Sciatic nerve (tissue), 2 donors: ENCODE measurements around the gene CCDC178. TPM values are rescaled to one million over a fixed set of nuclear protein-coding genes. Genes with fewer than 3 reads are reported as not detected.
"Not testable (repeated sequence)": the region's sequence is repeated elsewhere in the genome, so short reads cannot be mapped to it uniquely, and the experiment has no call there.

Experiments
- ATAC-seq: fragments of 200-7000 bp; cut with Tn5 transposase; one replicate; pipeline ENCODE4 v1.9.1; 2020; ENCODE audit warnings: mild to moderate bottlenecking, moderate library complexity
- DNase-seq: peaks from one replicate; pipeline ENCODE4 v3.0.0-alpha.2; 2020; ENCODE audit warnings: low spot score
- intact Hi-C: fragments of 100-400 bp; cut with DNase I; formaldehyde crosslinking; loops from one replicate; pipeline ENCODE4 v1.14.2; 2022
- total RNA-seq: library from RNA; stranded (reverse); fragmentation: NEBNext Ultra II Directional; extraction: Animal tissue kit (Norgen Biotek cat#: 25700); gene quantifications from one replicate; pipeline ENCODE4 v1.2.1, GENCODE V29; 2021
- donor health status: DM: no; HTN: no; CAD: no.
- donor health status: DM: no; HTN: no; CAD: no.

Gene CCDC178
- total RNA-seq, 1 donor from 2014 or later: 4.6 TPM

DNA sequence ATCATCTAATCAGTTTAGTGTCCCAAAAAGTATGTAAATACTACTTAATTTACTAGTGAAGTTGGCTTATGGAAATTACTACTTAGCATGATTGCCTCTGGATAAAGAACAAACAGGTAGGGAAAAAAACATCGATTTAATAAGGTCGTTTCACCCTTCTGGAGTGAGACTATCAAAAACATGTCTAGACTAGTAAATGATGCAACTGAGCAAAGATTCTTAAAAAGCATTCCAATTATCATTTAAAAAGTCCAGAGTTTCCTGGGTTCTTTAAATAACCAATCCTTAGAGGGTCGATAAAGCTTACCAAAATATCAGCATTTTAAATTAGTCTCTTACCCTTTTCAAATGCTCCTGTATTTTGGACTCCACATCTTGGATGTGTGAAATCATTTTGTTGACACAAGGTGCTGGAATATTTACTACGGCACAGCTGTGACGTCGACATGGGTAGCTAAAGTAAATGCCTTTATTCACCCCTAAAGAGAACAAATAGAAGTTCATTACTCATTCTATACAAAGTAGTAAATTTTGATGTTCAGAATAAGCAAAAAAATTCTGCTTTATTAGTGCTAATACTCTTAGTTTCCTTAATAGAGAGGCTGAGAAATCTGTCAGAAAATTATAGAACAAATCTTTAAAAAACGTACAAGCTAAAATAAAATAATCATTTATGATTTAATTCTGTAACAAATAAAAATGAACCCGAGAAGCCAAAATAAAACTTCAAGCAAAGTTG, 70.6 kb downstream of the CCDC178 start:
- intact Hi-C loops: no loop called here
- ATAC-seq: no peak
- DNase-seq: no peak

DNA sequence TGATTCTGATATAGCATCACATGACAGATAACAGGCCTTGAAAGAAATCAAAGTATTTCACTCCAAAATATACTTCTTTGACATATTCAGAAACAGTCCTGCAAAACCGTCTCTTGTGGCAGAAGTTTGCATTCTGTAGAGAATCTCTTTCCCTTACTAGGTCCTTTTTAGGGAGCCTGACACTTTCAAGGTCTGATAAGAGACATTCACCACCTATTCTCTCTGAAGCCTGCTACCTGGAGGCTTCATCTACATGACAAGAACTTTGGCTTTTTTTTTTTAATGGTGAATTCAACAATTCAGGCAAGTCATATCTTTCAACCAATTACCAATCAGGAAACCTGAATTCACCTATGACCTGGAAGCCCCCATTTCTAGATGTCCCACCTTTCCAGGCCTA, 83.8 kb downstream of the CCDC178 start:
- DNase-seq (no peak), ATAC-seq (no peak)
- intact Hi-C loops: no loop called here

DNA sequence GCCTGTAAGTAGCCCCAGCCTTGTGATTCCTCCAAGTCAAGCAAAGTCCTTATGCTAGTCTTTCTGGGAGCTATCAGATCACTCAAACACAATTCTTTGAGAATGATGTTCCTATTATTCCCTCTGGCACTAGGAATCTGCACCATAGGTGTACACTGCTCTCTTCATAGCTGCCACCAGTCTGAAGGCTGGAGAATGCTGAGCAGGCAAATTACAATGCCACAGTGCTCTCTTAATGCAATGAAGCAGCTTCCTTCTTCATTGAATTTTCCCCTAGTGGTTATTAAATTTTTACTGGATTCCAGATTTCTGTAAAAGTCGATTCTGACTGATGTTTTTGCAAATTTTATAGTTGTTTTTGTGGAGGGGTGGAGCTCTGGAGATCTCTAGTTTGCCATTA, 84.8 kb downstream of the CCDC178 start:
- intact Hi-C loops: no loop called here
- DNase-seq (no peak), ATAC-seq (no peak)

DNA sequence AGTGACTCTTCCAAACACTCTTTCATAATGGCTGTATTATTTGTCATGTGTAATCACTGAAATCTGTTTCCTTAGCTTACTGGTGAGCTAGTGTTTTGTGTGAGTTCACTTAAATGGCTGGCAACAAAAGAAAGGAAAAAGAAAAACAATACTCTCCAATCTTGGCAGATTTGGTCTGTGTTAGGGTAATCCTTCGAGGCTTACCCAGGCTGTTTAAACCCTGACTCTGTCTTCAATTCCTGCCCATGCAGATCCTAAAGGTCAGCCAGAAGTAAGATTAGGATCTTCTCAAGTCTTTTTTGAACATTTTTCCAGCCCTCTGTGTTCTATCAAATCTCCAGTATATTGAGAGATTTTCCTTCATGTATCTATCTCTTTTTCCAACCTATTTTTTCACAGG, 85.3 kb downstream of the CCDC178 start:
- intact Hi-C loops: no loop called here
- ATAC-seq: no peak
- DNase-seq: no peak

GRCh38 chr18:33350256-33350655, 90.3 kb downstream of the CCDC178 start:
- DNase-seq: no peak
- intact Hi-C loops: no loop called here
- ATAC-seq: no peak

GRCh38 chr18:33339733-33340132, 100.8 kb downstream of the CCDC178 start:
- ATAC-seq, DNase-seq, intact Hi-C loops: not testable (repeated sequence)

DNA sequence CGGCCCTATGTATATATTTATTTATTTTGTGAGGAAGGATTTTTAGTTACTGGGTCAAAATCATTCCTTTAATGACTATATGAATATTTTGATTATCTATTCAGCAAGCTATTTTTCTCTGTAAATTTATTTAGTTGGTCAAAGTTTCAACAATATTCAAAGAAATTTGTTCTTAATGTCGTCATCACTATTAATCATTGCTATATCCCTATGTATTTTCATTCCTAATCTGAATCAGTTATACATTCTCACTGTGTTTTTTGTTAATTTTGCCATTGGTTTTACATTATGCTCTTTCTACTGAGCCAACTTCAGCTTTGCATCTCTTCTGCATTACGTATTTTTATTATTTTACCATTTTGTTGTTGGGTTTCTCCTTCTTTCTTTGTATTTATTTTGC, 105.7 kb downstream of the CCDC178 start:
- intact Hi-C loops: no loop called here
- ATAC-seq (no peak), DNase-seq (no peak)

GRCh38 chr18:33330711-33331110, 109.8 kb downstream of the CCDC178 start:
- no peak for ATAC-seq
- intact Hi-C loops: no loop called here
- DNase-seq: no peak

DNA sequence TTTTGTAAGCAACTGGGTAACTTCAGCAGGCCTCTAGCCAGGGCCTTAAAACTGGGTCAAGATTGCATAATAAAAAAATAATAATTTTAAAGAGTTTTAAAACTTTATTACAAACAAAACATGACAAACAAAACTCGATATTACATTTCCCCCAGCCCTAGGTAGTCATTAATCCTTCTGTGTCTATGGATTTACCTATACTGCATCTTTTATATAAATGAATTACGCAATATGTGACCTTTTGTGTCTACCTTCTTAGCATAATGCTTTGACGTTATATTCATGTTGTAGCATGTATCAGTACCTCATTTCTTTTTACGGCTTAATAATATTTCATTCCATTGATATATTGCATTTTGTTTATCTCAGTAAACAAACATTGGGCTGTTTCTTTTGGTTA, 113.5 kb downstream of the CCDC178 start:
- intact Hi-C loops: no loop called here
- DNase-seq: no peak

DNA sequence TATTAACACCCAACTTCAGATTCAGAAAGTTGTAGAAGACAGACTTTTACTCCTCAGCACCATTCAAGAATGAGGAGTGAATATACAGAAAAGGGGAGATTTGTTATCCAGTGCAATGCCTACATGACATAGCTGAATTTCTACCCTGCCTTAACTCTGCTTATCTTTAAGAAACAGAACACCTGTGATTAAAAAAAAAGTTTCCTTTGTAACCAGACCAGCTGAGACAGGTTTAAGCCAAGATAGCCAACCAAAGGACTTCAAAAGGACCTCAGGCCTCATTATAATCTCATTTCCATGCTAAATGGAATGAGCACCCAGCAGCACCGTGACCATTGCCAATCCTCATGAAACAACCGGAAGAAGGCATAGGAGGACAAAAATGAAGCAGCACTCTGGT, 122.9 kb downstream of the CCDC178 start:
- intact Hi-C loops: no loop called here

More for the DNA sequence above, 113.5 kb downstream of the CCDC178 start:
- no peak for ATAC-seq

GRCh38 chr18:33316146-33316587, 124.4 kb downstream of the CCDC178 start:
- no peak for ATAC-seq
- intact Hi-C loops: no loop called here

More for the DNA sequence above, 122.9 kb downstream of the CCDC178 start:
- no peak for DNase-seq
- no peak for ATAC-seq

GRCh38 chr18:33307520-33307919, 133.0 kb downstream of the CCDC178 start:
- ATAC-seq: no peak
- intact Hi-C loops: no loop called here
- DNase-seq: no peak

More at GRCh38 chr18:33316146-33316587, 124.4 kb downstream of the CCDC178 start:
- no peak for DNase-seq

DNA sequence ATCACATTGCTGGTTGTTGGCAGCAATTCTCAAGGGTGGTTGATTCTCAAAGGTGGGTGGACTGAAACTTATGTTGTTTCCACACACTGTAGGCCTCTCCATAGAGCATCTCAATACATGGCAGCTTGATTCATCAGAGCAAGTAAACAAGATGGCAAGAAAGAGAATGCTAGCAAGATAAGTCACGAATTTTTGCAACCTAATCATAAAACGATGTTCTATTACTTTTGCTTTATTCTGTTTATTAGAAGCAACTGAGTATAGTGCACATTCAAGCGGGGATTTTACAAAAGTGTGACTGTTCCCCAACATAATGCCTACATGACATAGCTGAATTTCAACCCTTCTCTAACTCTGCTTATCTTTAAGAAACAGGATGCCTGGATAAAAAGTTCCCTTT, 136.2 kb downstream of the CCDC178 start:
- intact Hi-C loops: no loop called here
- ATAC-seq: no peak
- DNase-seq: no peak

DNA sequence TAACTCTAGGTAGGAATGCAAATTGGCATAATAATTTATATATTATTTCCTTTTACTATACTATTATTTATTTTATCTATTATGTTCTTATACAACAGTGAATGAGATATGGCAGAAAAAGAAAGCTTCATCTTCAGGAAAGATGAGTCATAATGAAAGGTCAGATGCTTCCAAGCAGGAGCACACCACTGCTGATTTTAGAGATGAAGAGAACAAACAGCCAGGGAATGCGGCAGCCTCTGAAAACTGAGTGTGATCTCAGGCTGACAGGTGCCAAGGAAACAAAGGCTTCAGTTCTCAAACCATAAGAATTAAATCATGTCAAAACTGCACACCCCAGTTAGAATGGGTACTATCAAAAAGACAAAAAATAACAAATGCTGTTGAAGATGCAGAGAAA, 149.0 kb downstream of the CCDC178 start:
- ATAC-seq (no peak), DNase-seq (no peak)
- intact Hi-C loops: no loop called here

DNA sequence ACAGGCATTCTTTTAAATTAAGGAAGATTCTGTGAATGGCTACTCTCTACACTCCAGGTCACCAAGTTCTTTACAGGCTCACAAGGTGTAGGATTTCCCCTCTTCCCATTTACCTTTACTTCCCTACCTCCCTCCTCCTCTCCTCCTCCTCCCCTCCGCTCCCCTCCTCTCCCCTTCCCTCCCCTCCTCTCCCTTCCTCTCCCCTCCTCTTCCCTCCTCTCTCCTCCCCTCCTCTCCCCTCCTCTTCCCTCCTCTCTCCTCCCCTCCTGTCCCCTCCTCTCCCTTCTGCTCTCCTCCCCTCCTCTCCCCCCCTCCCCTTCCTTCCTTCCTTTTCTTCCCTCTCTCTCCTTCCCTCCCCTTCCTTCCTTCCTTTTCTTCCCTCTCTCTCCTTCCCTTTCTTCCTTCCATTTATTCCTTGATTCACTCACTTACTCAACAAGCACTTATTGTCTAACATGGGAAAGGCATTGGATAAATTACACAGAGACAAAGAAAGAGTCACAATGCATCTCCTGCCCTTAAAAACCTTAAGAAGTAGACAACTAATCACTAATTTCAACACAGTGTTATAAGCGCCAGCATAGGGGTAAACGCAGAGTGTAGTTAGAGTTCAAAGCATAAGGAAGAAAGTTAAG, 152.3 kb downstream of the CCDC178 start:
- intact Hi-C loops: no loop called here
- ATAC-seq (no peak), DNase-seq (no peak)

GRCh38 chr18:33282709-33283333, 157.7 kb downstream of the CCDC178 start:
- DNase-seq: no peak
- ATAC-seq: peak; percentile 17
- intact Hi-C loops: no loop called here

- DNase-seq (no peak), ATAC-seq (peak; percentile 28)
- intact Hi-C loops: no loop called here
These were observed 158.4 kb downstream of the CCDC178 start for GRCh38 chr18:33282142-33282541.

DNA sequence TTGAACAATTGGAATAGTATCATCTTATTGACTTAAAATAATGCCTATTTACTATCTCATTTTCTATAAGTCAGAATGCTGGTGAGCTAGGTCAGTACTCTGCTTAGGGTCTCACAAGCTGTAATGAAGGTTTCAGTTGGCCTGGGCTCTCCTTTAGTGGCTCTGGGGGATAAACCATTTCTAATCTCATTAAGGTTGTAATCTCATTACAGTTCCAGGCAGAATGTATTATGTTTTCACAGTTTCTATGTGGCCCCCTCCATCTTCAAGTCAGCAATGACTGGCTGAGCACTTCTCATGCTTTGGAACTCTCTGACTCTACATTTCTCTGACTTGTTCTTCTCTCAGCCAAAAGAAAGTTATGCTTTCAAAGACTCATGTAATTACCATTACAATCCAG, 163.1 kb downstream of the CCDC178 start:
- intact Hi-C loops: no loop called here
- no peak for ATAC-seq
- no peak for DNase-seq

DNA sequence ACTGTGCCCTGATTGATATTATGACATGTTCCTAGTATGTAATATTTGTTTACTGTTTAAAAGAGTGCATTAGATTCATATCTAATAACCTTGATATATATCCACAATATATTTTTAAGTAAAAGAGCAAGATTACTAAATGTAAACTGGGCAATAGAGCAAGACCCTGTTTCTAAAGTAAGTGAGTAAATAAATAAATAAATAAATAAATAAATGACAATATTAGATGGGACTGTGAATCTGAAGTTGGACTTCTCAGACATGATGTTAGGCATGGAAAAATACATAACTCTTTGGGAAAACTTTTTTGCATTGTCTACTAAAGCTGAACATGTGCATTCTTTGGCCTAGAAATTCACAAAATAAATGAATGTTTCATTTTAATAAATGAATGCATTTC, 164.7 kb downstream of the CCDC178 start:
- intact Hi-C loops: no loop called here
- DNase-seq (no peak), ATAC-seq (no peak)

DNA sequence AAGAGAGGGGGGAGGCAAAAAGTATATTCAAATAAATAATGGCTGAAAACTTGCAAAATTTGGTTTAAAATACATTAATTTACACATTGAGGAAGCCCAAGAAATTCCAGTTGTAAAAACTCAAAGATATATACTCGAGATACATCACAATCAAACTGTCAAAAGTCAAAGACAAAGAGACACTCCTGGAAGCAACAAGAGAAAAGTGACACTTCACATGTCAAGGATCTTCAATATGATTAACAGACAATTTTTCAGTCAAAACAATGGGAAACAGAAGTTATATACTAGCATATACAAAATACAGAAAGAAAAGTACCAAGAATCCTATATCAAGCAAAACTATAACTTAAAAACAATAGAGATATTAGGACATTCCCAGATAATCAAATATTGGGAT, 170.2 kb downstream of the CCDC178 start:
- DNase-seq (no peak), ATAC-seq (no peak)
- intact Hi-C loops: no loop called here
